ENCODE measurements around the gene EIF2B5. TPM values are rescaled to one million over a fixed set of nuclear protein-coding genes. Genes with fewer than 3 reads are reported as not detected.

EIF2B5 gene
- total and polyA plus RNA-seq, 3 donors from 2014 or later = 36.7 to 48.1 (median 37.2) TPM

DNA sequence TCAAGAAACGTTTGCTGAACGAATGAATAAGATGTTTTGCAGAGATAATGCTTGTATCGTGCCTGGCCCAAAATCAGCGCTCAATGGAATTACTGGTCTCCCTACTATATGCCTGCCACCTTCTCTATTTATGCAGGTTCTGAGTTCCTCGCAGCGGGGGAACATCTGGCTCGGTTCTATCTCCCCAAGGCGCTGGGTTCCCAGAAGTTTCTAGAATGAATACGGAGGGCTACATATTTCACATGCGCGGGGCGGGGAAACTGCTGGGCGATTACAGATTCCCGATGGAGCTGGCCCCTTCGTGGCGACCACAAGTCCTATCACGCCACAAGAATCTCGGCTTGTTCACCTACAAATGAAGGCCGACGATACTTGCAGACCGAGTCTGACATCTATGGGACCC, 411 bp upstream of the EIF2B5 start:
- no peaks in the 10 kb centered on the region for H3K9me3 ChIP-seq
- no peaks in the 10 kb centered on the region for H3K27me3 ChIP-seq
- peak overlapping the region; percentile 46 to 86 for H3K27ac ChIP-seq
- peak overlapping the region; percentile 71 to 89 for H3K4me3 ChIP-seq
- TF ChIP-seq POLR2A (IDR thresholded peaks at IDR 0.05) = no peak
- TF ChIP-seq, protein P1, sequence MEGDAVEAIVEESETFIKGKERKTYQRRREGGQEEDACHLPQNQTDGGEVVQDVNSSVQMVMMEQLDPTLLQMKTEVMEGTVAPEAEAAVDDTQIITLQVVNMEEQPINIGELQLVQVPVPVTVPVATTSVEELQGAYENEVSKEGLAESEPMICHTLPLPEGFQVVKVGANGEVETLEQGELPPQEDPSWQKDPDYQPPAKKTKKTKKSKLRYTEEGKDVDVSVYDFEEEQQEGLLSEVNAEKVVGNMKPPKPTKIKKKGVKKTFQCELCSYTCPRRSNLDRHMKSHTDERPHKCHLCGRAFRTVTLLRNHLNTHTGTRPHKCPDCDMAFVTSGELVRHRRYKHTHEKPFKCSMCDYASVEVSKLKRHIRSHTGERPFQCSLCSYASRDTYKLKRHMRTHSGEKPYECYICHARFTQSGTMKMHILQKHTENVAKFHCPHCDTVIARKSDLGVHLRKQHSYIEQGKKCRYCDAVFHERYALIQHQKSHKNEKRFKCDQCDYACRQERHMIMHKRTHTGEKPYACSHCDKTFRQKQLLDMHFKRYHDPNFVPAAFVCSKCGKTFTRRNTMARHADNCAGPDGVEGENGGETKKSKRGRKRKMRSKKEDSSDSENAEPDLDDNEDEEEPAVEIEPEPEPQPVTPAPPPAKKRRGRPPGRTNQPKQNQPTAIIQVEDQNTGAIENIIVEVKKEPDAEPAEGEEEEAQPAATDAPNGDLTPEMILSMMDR (IDR thresholded peaks at IDR 0.05) = no peak
- 0% methylated on average over 14 to 21 of the region's 21 CpGs for WGBS, 2 donors
- intact Hi-C loops (cut with DNase I; ENCODE audit: low total_unique reads) = no loop called here
- no peaks in the 10 kb centered on the region for H3K36me3 ChIP-seq (ENCODE audit: low read depth, missing control alignments)
- peaks cover 16% of the 10 kb centered on the region for H3K4me1 ChIP-seq
- no peak for DNase-seq

DNA sequence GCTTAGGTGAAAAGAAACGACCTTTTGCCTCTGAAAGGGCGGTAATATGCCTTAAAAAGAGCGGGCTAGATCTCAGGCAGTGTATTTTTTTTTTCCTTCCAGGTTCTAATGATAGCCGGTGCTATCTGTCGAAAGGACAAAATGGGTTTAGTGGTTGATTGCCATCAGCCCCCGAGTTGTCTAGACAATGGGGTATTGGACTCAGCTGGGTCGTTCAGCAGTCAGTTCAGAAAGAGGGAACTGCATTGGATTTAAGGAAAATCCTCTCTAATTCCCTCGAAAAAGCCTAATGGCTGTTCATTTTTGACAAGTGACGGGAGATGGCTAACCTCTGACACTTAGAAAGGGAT, 728 bp downstream of the EIF2B5 start:
- H3K27ac ChIP-seq = peak overlapping the region; percentile 46 to 86
- no peaks in the 10 kb centered on the region for H3K9me3 ChIP-seq
- TF ChIP-seq POLR2A (IDR thresholded peaks at IDR 0.05) = no peak
- TF ChIP-seq, protein P1 (IDR thresholded peaks at IDR 0.05) = no peak
- WGBS, 2 donors = 2 to 3% methylated on average over 9 of the region's 9 CpGs
- no peak for DNase-seq
- H3K4me3 ChIP-seq = peak overlapping the region; percentile 71 to 89
- intact Hi-C loops (cut with DNase I; ENCODE audit: low total_unique reads) = no loop called here
- H3K27me3 ChIP-seq = no peaks in the 10 kb centered on the region
- peaks cover 16% of the 10 kb centered on the region for H3K4me1 ChIP-seq
- H3K36me3 ChIP-seq (ENCODE audit: low read depth, missing control alignments) = no peaks in the 10 kb centered on the region

DNA sequence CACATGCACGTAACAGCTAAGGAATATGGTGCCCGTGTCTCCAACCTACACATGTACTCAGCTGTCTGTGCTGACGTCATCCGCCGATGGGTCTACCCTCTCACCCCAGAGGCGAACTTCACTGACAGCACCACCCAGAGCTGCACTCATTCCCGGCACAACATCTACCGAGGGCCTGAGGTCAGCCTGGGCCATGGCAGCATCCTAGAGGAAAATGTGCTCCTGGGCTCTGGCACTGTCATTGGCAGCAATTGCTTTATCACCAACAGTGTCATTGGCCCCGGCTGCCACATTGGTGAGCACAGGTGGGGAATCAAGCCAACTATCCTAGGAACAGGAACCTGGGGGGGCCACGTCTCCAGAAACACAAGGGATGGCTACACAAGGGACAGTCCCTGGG, 5.3 kb downstream of the EIF2B5 start:
- intact Hi-C loops (cut with DNase I; ENCODE audit: low total_unique reads) = loop anchor here (10.0 kb wide), 1 partner anchor 94 kb away; no protein-coding TSS in a partner anchor
- Histone ChIP-seq H3K4me3 (no peak overlapping the region), H3K27ac (no peak overlapping the region), H3K9me3 (no peaks in the 10 kb centered on the region), H3K4me1 (peaks cover 12% of the 10 kb centered on the region), H3K27me3 (no peaks in the 10 kb centered on the region), H3K36me3 (ENCODE audit: low read depth, missing control alignments) (no peaks in the 10 kb centered on the region)
- WGBS, 2 donors = 89 to 95% methylated on average over 8 to 10 of the region's 10 CpGs
- DNase-seq = no peak
- TF ChIP-seq, protein P1 (IDR thresholded peaks at IDR 0.05) = no peak
- no peak for TF ChIP-seq POLR2A (IDR thresholded peaks at IDR 0.05)

DNA sequence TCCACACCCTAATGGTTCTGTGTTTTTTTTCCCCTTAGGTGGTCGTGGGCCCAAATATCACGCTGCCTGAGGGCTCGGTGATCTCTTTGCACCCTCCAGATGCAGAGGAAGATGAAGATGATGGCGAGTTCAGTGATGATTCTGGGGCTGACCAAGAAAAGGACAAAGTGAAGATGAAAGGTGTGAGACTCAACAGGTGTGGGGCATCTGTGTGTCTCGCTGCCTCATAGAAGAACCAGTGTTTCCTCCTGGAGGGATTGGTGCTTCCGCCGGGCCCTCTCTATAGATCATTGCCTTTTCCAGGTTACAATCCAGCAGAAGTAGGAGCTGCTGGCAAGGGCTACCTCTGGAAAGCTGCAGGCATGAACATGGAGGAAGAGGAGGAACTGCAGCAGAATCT, 7.0 kb downstream of the EIF2B5 start:
- Histone ChIP-seq H3K27ac (no peak overlapping the region), H3K27me3 (no peaks in the 10 kb centered on the region), H3K36me3 (ENCODE audit: low read depth, missing control alignments) (no peaks in the 10 kb centered on the region), H3K9me3 (no peaks in the 10 kb centered on the region), H3K4me1 (peaks cover 2% of the 10 kb centered on the region), H3K4me3 (no peak overlapping the region)
- TF ChIP-seq, protein P1 (IDR thresholded peaks at IDR 0.05) = no peak
- TF ChIP-seq POLR2A (IDR thresholded peaks at IDR 0.05) = no peak
- intact Hi-C loops (cut with DNase I; ENCODE audit: low total_unique reads) = loop anchor here (10.0 kb wide), 1 partner anchor 93 kb away; no protein-coding TSS in a partner anchor
- no peak for DNase-seq
- WGBS, 2 donors = 93 to 94% methylated on average over 7 of the region's 7 CpGs

DNA sequence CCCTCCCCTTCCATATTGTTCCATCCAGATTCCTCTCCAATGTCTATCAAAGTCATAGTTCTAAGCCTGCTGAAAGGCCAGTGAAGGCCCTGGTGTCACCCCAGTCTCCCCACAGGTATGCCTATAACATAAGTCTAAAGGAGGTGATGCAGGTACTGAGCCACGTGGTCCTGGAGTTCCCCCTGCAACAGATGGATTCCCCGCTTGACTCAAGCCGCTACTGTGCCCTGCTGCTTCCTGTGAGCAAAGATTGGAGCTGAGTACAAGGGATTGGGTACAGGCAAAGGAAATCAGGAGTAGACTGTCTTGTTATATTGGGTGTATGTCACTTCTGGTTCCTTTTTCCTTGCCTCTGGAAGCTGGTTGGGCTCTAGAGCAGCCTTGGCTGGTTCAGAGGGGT, 8.2 kb downstream of the EIF2B5 start:
- TF ChIP-seq POLR2A (IDR thresholded peaks at IDR 0.05) = no peak
- TF ChIP-seq, protein P1 (IDR thresholded peaks at IDR 0.05) = no peak
- WGBS, 2 donors = 92 to 97% methylated on average over 3 of the region's 3 CpGs
- Histone ChIP-seq H3K36me3 (ENCODE audit: low read depth, missing control alignments) (no peaks in the 10 kb centered on the region), H3K27me3 (no peaks in the 10 kb centered on the region), H3K9me3 (no peaks in the 10 kb centered on the region), H3K4me1 (no peaks in the 10 kb centered on the region), H3K27ac (no peak overlapping the region), H3K4me3 (no peak overlapping the region)
- DNase-seq = no peak
- intact Hi-C loops (cut with DNase I; ENCODE audit: low total_unique reads) = loop anchor here (10.0 kb wide), 1 partner anchor 91 kb away; no protein-coding TSS in a partner anchor

All from testis (tissue), 3 donors.